ENCODE measurements around the gene BAZ2A. TPM values are rescaled to one million over a fixed set of nuclear protein-coding genes. Genes with fewer than 3 reads are reported as not detected.
A peak's percentile ranks its signal among the peaks of the same experiment; 100 is the strongest.

Gene BAZ2A
- 10 to 100 TPM; 32.1 to 73.2 (median 54.6) TPM for total RNA-seq

- 0% methylated on average over 2 of the region's 31 CpGs; no CpG with 5 or more reads in 1 of the 2 donors for WGBS, 2 donors (ENCODE audit: low coverage in 1 of 2)
Observed at GRCh38 chr12:56630180-56630632, at the start of gene BAZ2A. BAZ2A (minus strand) TSS chr12:56630326; CDS start chr12:56617530, 12,796 bp downstream.

GRCh38 chr12:56678852-56679251 is 48.7 kb upstream of the BAZ2A start:
- 90 to 94% methylated on average over 2 of the region's 2 CpGs for WGBS, 2 donors (ENCODE audit: low coverage in 1 of 2)

More at GRCh38 chr12:56630180-56630632, at the start of gene BAZ2A:
- TF ChIP-seq CTCF (IDR thresholded peaks at IDR 0.05) (no peak), POLR2AphosphoS5 (IDR thresholded peaks at IDR 0.05) (no peak), POLR2A (IDR thresholded peaks at IDR 0.05) (no peak), EP300 (IDR thresholded peaks at IDR 0.05) (no peak)
- Histone ChIP-seq H3K27me3 (no peaks in the 10 kb centered on the region), H3K9me3 (no peaks in the 10 kb centered on the region), H3K4me3 (peak within 1 kb of the TSS; percentile 83 to 86), H3K36me3 (peaks cover 0 to 15% of the 10 kb centered on the region in 2 donors), H3K4me1 (peaks cover 9 to 82% (median 54%) of the 10 kb centered on the region in 3 donors), H3K27ac (peak within 1 kb of the TSS; percentile 77 to 96 (median 91))
- ATAC-seq = peak; percentile 81

GRCh38 chr12:56677680-56678079 is 47.6 kb upstream of the BAZ2A start:
- ATAC-seq = no peak
- H3K36me3 ChIP-seq = peaks cover 0 to 17% of the 10 kb centered on the region in 2 donors
- peaks cover 0 to 85% (median 13%) of the 10 kb centered on the region in 3 donors for H3K4me1 ChIP-seq
- TF ChIP-seq POLR2A (IDR thresholded peaks at IDR 0.05) (no peak), POLR2AphosphoS5 (IDR thresholded peaks at IDR 0.05) (no peak), EP300 (IDR thresholded peaks at IDR 0.05) (no peak), CTCF (IDR thresholded peaks at IDR 0.05) (no peak)
- no peaks in the 10 kb centered on the region for H3K27me3 ChIP-seq
- WGBS, 2 donors (ENCODE audit: low coverage in 1 of 2) = 63 to 87% methylated on average over 1 of the region's 1 CpG
- H3K4me3 ChIP-seq = no peak overlapping the region
- H3K9me3 ChIP-seq = no peaks in the 10 kb centered on the region
- no peak overlapping the region for H3K27ac ChIP-seq

More at GRCh38 chr12:56678852-56679251, 48.7 kb upstream of the BAZ2A start:
- Histone ChIP-seq H3K27me3 (no peaks in the 10 kb centered on the region), H3K4me3 (no peak overlapping the region), H3K27ac (no peak overlapping the region), H3K36me3 (peaks cover 0 to 17% of the 10 kb centered on the region in 2 donors), H3K9me3 (no peaks in the 10 kb centered on the region), H3K4me1 (peaks cover 0 to 90% (median 18%) of the 10 kb centered on the region in 3 donors)
- no peak for ATAC-seq
- no peak for TF ChIP-seq POLR2A (IDR thresholded peaks at IDR 0.05)
- no peak for TF ChIP-seq EP300 (IDR thresholded peaks at IDR 0.05)
- TF ChIP-seq POLR2AphosphoS5 (IDR thresholded peaks at IDR 0.05) = no peak
- TF ChIP-seq CTCF (IDR thresholded peaks at IDR 0.05) = no peak

- Histone ChIP-seq H3K27me3 (no peaks in the 10 kb centered on the region), H3K4me1 (peaks cover 0 to 85% (median 18%) of the 10 kb centered on the region in 3 donors), H3K9me3 (no peaks in the 10 kb centered on the region), H3K4me3 (no peak overlapping the region), H3K36me3 (peaks cover 0 to 24% of the 10 kb centered on the region in 2 donors), H3K27ac (no peak overlapping the region)
- WGBS, 2 donors (ENCODE audit: low coverage in 1 of 2) = 42 to 71% methylated on average over 2 to 9 of the region's 11 CpGs
- TF ChIP-seq EP300 (IDR thresholded peaks at IDR 0.05) (no peak), CTCF (IDR thresholded peaks at IDR 0.05) (no peak), POLR2A (IDR thresholded peaks at IDR 0.05) (no peak), POLR2AphosphoS5 (IDR thresholded peaks at IDR 0.05) (no peak)
- no peak for ATAC-seq
Observed at GRCh38 chr12:56676851-56677580, 46.9 kb upstream of the BAZ2A start.
